ENCODE measurements around the gene RASA2. TPM values are rescaled to one million over a fixed set of nuclear protein-coding genes. Genes with fewer than 3 reads are reported as not detected.

RASA2 gene
- total and polyA plus RNA-seq, 8 donors, result 3.2 to 10.7 (median 5.7) TPM

DNA sequence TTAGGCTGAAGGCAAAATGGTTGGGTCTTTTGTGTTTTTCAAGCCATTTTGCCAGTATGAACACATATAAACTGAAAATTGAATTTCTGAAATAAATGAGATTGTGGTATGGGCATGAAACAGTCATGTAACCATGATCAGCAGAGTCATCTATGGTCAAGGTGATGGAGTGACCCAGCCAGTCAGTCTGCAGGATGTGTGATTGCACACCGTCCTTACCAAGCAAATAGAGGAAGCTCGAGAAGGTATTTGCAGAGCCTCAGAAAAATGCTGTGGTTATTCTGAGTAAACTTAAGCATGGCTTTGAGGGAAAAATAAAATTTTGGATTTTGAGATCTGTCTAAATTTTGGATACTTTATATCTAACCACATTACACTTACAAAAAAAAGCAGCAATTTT is 155.4 kb downstream of the RASA2 start:
- no peak overlapping the region for H3K27ac ChIP-seq
- no peak overlapping the region for H3K4me3 ChIP-seq
- H3K36me3 ChIP-seq, result no peaks in the 10 kb centered on the region
- TF ChIP-seq, protein P1, sequence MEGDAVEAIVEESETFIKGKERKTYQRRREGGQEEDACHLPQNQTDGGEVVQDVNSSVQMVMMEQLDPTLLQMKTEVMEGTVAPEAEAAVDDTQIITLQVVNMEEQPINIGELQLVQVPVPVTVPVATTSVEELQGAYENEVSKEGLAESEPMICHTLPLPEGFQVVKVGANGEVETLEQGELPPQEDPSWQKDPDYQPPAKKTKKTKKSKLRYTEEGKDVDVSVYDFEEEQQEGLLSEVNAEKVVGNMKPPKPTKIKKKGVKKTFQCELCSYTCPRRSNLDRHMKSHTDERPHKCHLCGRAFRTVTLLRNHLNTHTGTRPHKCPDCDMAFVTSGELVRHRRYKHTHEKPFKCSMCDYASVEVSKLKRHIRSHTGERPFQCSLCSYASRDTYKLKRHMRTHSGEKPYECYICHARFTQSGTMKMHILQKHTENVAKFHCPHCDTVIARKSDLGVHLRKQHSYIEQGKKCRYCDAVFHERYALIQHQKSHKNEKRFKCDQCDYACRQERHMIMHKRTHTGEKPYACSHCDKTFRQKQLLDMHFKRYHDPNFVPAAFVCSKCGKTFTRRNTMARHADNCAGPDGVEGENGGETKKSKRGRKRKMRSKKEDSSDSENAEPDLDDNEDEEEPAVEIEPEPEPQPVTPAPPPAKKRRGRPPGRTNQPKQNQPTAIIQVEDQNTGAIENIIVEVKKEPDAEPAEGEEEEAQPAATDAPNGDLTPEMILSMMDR (IDR thresholded peaks at IDR 0.05), result no peak
- no peak for FAIRE-seq
- intact Hi-C loops (cut with DNase I), result no loop called here
- no peak for DNase-seq
- no peak for ATAC-seq
- WGBS, 2 donors, result 20 to 29% methylated on average over 2 of the region's 2 CpGs
- no peaks in the 10 kb centered on the region for H3K9me3 ChIP-seq
- no peaks in the 10 kb centered on the region for H3K27me3 ChIP-seq
- H3K4me1 ChIP-seq, result no peaks in the 10 kb centered on the region

- Histone ChIP-seq H3K4me3 (no peak overlapping the region), H3K36me3 (no peaks in the 10 kb centered on the region), H3K4me1 (no peaks in the 10 kb centered on the region), H3K27me3 (no peaks in the 10 kb centered on the region), H3K9me3 (no peaks in the 10 kb centered on the region), H3K27ac (no peak overlapping the region)
- DNase-seq (no peak), FAIRE-seq (no peak), ATAC-seq (peak in 1 of 4 donors; percentile 50)
- TF ChIP-seq, protein P1 (IDR thresholded peaks at IDR 0.05), result no peak
- intact Hi-C loops (cut with DNase I), result no loop called here
These were observed 156.6 kb downstream of the RASA2 start for GRCh38 chr3:141643391-141643790.

DNA sequence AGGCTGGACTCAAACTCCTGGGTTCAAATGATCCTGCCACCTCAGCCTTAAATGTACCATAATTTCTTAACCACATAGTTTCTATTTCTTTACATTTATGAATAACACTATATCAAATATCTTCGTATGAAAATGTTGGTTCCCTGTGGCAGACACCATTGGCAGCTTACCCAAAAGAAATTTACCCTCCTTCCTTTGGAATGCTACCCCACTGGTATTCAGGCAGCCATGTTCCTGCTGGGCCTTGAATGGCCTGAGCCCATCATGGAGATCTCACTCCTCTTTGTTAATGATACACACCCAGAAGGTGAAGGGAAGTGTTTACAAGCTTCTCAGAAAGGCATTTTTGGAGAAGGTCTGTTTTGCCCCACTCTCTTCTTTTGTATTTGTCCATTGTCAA is 157.0 kb downstream of the RASA2 start:
- Histone ChIP-seq H3K4me1 (no peaks in the 10 kb centered on the region), H3K27me3 (no peaks in the 10 kb centered on the region), H3K27ac (no peak overlapping the region), H3K36me3 (no peaks in the 10 kb centered on the region), H3K9me3 (no peaks in the 10 kb centered on the region), H3K4me3 (no peak overlapping the region)
- no peak for DNase-seq
- no peak for FAIRE-seq
- WGBS, 2 donors, result 29 to 31% methylated on average over 1 of the region's 1 CpG
- intact Hi-C loops (cut with DNase I), result no loop called here
- TF ChIP-seq, protein P1 (IDR thresholded peaks at IDR 0.05), result no peak
- no peak for ATAC-seq

- 28 to 29% methylated on average over 5 of the region's 5 CpGs for WGBS, 2 donors
- peak; percentile 48 to 90 (median 76) for DNase-seq
- peak; percentile 52 to 77 (median 76) for ATAC-seq
- no peaks in the 10 kb centered on the region for H3K4me1 ChIP-seq
- no peak overlapping the region for H3K27ac ChIP-seq
- TF ChIP-seq, protein P1 (IDR thresholded peaks at IDR 0.05), result peak; percentile 27 to 46 (median 46)
- H3K9me3 ChIP-seq, result no peaks in the 10 kb centered on the region
- H3K4me3 ChIP-seq, result no peak overlapping the region
- no peaks in the 10 kb centered on the region for H3K36me3 ChIP-seq
- no peak for FAIRE-seq
- intact Hi-C loops (cut with DNase I), result no loop called here
- H3K27me3 ChIP-seq, result no peaks in the 10 kb centered on the region
These were observed 158.1 kb downstream of the RASA2 start for GRCh38 chr3:141644931-141645330.

GRCh38 chr3:141646760-141647561 is 160.1 kb downstream of the RASA2 start:
- 73% methylated on average over 8 of the region's 8 CpGs for WGBS, 2 donors
- Histone ChIP-seq H3K36me3 (no peaks in the 10 kb centered on the region), H3K27ac (no peak overlapping the region), H3K27me3 (no peaks in the 10 kb centered on the region), H3K9me3 (no peaks in the 10 kb centered on the region), H3K4me3 (no peak overlapping the region), H3K4me1 (no peaks in the 10 kb centered on the region)
- peak in 4 of 6 donors; percentile 38 to 65 (median 56) for DNase-seq
- no peak for FAIRE-seq
- ATAC-seq, result peak; percentile 85 to 98 (median 94)
- TF ChIP-seq, protein P1 (IDR thresholded peaks at IDR 0.05), result no peak
- intact Hi-C loops (cut with DNase I), result no loop called here
